HepG2 (cell line): Measurements from ENCODE around the gene CMIP. TPM values are rescaled to one million over a fixed set of nuclear protein-coding genes. Genes with fewer than 3 reads are reported as not detected.

Experiments
- CC2D1A ChIP-seq: sonication (generic); formaldehyde crosslinking; IDR thresholded peaks from 2 replicates; pipeline ENCODE4 v1.8.1; 2023; ENCODE audit warnings: mild to moderate bottlenecking, missing genetic modification reagents
- KMT2A ChIP-seq: sonication (generic); formaldehyde crosslinking; IDR thresholded peaks from 2 replicates; pipeline ENCODE4 v1.4.0; 2020; ENCODE audit warnings: missing genetic modification reagents
- MNT ChIP-seq: fragments of 450-650 bp; IDR thresholded peaks from 2 replicates; pipeline ENCODE4 v1.6.1; 2016
- NFKBIZ ChIP-seq: IDR thresholded peaks from 2 replicates; pipeline ENCODE4 v1.6.1; 2018; ENCODE audit warnings: missing genetic modification reagents, missing compliant biosample characterization
- PRPF4 ChIP-seq: fragments of 200-400 bp; formaldehyde crosslinking; IDR thresholded peaks from 2 replicates; pipeline ENCODE4 v1.6.1; 2016; ENCODE audit warnings: low read length, low read depth; ENCODE audit not compliant: poor library complexity, severe bottlenecking
- RARA ChIP-seq: IDR thresholded peaks from 2 replicates; pipeline ENCODE4 v1.6.1; 2016; ENCODE audit warnings: missing genetic modification reagents, missing compliant biosample characterization
- RCOR2 ChIP-seq: IDR thresholded peaks from 2 replicates; pipeline ENCODE4 v1.6.1; 2016; ENCODE audit warnings: missing biosample characterization, missing genetic modification reagents
- ZBTB34 ChIP-seq: sonication (generic); formaldehyde crosslinking; IDR thresholded peaks from 2 replicates; pipeline ENCODE4 v1.8.0; 2022; ENCODE audit warnings: mild to moderate bottlenecking, missing genetic modification reagents
- ZBTB40 ChIP-seq, 2 experiments: fragments of 450-650 bp in 1 of 2; sonication (generic) in 1 of 2; formaldehyde crosslinking in 1 of 2; IDR thresholded peaks; 2 replicates each; pipeline versions ENCODE4 v1.6.1 to v1.8.0; 2016 to 2022; ENCODE audit warnings: antibody characterized with exemption in 1 of 2, mild to moderate bottlenecking in 1 of 2, missing genetic modification reagents in 1 of 2
- ZNF546 ChIP-seq: sonication (generic); formaldehyde crosslinking; conservative IDR thresholded peaks from 2 replicates; pipeline ENCODE4 v1.8.1; 2023; ENCODE audit warnings: mild to moderate bottlenecking, missing genetic modification reagents
- ZNF780A ChIP-seq: sonication (generic); formaldehyde crosslinking; IDR thresholded peaks from 2 replicates; pipeline ENCODE4 v1.8.0; 2022; ENCODE audit warnings: mild to moderate bottlenecking, missing genetic modification reagents, moderate library complexity
- ZNF788 ChIP-seq: sonication (generic); formaldehyde crosslinking; IDR thresholded peaks from 2 replicates; pipeline ENCODE4 v1.5.0; 2020; ENCODE audit warnings: mild to moderate bottlenecking, missing genetic modification reagents, borderline replicate concordance
- ZNF790 ChIP-seq: sonication (generic); formaldehyde crosslinking; IDR thresholded peaks from 2 replicates; pipeline ENCODE4 v1.8.0; 2022; ENCODE audit warnings: missing genetic modification reagents, mild to moderate bottlenecking, borderline replicate concordance
- ZZZ3 ChIP-seq: sonication (generic); formaldehyde crosslinking; IDR thresholded peaks from 2 replicates; pipeline ENCODE4 v1.4.0; 2020; ENCODE audit warnings: missing genetic modification reagents, mild to moderate bottlenecking, borderline replicate concordance
- polyA plus RNA-seq, 8 experiments: library from polyadenylated mRNA; depleted of rRNA in 3 of 8; stranded (reverse) in 7 of 8; unstranded in 1 of 8; fragments of >200 nt; fragmentation: Illumina TruSeq in 4 of 8; extraction: Trizol in 4 of 8; gene quantifications; 2 replicates each; pipeline versions ENCODE4 v1.2.1 to v1.2.3, GENCODE V29; 2011 to 2016; ENCODE audit warnings: low read depth in 4 of 8, missing spikeins in 1 of 8, mixed read lengths in 1 of 8; ENCODE audit not compliant: insufficient read depth in 1 of 8
- total RNA-seq, 5 experiments: library from RNA; depleted of rRNA; stranded (reverse); fragments of >200 nt; fragmentation: Illumina TruSeq; extraction: Trizol; gene quantifications; 2 replicates each; pipeline ENCODE4 v1.2.3, GENCODE V29; 2016; ENCODE audit warnings: low read depth in 1 of 5

CMIP gene
- total and polyA plus RNA-seq, 2 of the 13 experiments (the other 11 are each of a cell fraction or from before 2014, with no cell fraction given), result 10.9 to 18.1 TPM

- TF ChIP-seq ZBTB40 (IDR thresholded peaks at IDR 0.05), result no peak
- TF ChIP-seq ZBTB40 (CRISPR knock-in tag; IDR thresholded peaks at IDR 0.05), result peak; percentile 51; the same call in 1 of the 2 replicates
- no peak for TF ChIP-seq MNT
- TF ChIP-seq ZNF788 (CRISPR knock-in tag), result peak; percentile 30; the same call in 1 of the 2 replicates
- TF ChIP-seq RCOR2 (CRISPR knock-in tag), result no peak
- no peak for TF ChIP-seq ZZZ3 (CRISPR knock-in tag)
- no peak for TF ChIP-seq ZBTB34 (CRISPR knock-in tag)
- TF ChIP-seq NFKBIZ (CRISPR knock-in tag), result no peak
- TF ChIP-seq KMT2A (CRISPR knock-in tag), result no peak
- no peak for TF ChIP-seq CC2D1A
- TF ChIP-seq ZNF546 (CRISPR knock-in tag), result no peak; the same call in 1 of the 2 replicates
- TF ChIP-seq ZNF790 (CRISPR knock-in tag), result 0 out of 2 replicates have a peak, but pooled peaks have one; percentile 49
- TF ChIP-seq RARA (CRISPR knock-in tag), result no peak
- no peak for TF ChIP-seq PRPF4
- no peak for TF ChIP-seq ZNF780A (CRISPR knock-in tag)
Measured at GRCh38 chr16:81443688-81444447, 740 bp upstream of the CMIP start (continued).
